Measurements from ENCODE around the gene AQR.
"Not testable (repeated sequence)": the region's sequence is repeated elsewhere in the genome, so short reads cannot be mapped to it uniquely, and the experiment has no call there.

The AQR gene

DNA sequence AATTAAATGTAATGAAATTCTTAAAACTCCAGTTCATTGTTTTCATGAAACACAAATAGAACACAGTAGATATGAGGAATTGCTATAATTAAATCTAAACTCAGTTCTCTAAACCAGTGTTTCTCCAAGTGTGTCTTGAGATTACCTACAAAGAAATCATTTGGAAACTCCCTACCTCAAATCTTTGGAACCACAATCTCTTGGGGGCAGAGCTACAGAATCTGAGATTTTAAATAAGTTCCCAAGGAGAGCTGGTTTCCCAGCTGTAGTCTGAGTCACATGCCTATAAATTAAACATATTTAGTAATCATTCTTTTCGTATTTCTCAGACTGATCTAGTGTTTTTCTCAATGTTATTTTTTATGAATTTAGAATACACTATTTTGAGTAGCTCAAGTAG is 157.2 kb downstream of the AQR start:
- no peak for DNase-seq

DNA sequence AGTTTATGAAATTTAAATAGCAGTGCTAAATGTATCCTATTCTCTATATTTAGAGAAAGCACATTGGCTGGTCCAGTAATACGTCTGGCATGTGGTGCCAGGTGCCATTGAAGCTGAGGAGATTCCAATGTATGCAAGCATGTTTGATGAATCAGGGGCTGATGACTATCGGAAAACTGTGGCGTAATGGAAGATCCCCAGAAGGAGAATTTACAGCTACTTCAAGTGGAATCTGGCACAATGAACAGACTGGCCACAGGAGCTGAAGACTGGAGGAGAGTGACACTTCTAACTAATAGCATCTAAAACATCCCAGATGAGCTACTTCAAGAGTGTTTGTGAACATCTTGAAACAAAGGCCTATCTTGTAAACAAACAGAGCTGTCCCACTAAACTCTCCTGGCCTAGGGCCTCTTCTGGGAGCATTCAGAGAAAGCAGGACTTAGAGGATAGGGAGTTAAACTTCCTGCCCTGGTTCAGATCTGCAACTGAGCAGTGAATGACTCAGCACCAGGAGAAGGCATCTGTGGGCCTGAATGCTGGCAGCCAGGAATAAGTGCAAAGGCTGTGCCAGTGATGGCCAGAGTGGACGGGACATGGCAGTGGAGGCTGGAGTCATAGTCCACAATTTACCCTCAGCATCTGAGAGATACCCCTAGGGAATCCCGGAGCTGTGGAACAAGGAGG is 159.0 kb downstream of the AQR start:
- DNase-seq = no peak

DNA sequence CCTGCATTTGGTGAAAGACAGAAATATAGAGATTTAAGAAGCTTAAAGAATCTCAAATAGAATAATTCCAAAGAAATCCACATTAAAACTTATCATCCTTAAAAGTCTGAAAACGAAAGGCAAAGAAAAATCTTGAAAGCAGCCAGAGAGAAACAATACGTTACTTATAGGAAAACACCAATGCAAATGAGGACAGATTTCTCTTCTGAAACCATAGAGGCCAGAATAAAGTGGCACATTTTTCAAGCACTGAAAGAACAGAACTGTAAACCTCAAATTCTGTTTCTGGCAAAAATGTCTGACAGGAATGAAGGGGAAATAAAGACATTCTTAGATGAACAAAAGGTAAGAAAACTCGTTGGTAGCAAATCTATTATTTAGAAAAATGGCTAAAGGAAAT is 160.4 kb downstream of the AQR start:
- no peak for DNase-seq

DNA sequence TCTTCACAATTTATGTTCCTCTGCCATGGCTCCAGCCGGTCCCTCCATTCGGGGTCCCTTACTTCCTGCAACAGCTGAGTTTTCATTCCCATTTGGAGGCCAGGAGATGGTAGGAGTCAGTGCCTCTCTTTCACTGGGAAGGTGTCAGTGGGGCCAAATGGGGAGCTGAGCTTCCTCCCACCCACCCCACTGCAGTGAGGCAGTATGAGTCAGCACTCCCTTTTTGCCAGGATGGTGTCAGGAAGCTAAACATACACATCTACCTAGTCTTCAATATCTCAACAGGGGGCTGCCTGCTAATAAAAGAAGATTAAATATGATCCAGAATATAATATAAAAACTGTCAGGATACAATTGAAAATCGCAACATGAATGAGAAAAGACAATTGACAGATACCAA is 161.5 kb downstream of the AQR start:
- DNase-seq = peak; percentile 13

DNA sequence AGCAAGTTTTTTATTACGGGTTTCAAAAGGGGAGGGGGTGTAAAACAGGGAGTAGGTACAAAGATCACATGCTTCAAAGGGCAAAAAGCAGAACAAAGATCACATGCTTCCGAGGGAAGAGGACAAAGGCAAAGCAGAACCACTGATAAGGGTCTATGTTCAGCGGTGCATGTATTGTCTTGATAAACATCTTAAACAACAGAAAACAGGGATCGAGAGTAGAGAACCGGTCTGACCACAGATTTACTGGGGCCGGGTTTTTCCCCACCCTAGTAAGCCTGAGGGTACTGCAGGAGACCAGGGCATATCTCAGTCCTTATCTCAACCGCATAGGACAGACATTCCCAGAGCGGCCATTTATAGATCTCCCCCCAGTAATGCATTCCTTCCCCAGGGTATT is 162.3 kb downstream of the AQR start:
- not testable (repeated sequence) for DNase-seq

DNA sequence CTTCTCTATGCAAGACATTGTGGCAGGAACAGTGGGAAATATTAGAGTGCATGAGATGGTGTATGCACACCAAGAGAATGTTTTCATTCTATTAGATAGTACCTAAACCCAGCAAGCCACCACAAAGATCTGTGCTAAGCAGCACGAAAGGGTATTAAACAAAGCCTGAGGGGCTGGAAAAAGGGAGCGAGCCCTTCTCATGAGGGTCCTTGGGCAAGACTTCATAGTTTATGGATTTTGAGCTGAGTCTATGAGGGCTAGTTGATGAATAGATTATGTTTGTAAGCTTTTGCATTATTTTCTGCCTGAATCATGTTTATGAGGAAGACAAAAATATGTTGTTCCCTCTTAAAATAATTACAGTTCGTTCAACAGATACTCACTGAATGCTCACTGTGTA is 164.8 kb downstream of the AQR start:
- DNase-seq = peak; percentile 21

DNA sequence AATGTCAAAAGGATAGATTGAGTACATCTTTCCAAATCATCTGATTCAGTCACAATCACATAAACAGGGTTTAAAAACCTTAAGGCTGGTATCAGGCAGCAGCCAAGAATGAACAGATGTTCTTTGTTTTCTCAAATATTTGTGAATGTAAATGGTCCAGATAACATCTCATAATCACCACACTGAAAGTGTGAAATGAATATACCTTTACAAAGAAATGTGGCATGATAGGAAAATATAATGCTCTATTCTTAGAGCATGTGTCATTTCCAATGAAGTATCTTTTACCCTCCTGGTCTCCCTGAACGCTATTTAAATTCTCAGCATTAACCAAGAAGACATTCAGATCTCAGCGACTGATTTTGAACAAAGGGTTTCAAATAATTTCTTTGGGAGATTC is 165.4 kb downstream of the AQR start:
- DNase-seq = peak; percentile 86

DNA sequence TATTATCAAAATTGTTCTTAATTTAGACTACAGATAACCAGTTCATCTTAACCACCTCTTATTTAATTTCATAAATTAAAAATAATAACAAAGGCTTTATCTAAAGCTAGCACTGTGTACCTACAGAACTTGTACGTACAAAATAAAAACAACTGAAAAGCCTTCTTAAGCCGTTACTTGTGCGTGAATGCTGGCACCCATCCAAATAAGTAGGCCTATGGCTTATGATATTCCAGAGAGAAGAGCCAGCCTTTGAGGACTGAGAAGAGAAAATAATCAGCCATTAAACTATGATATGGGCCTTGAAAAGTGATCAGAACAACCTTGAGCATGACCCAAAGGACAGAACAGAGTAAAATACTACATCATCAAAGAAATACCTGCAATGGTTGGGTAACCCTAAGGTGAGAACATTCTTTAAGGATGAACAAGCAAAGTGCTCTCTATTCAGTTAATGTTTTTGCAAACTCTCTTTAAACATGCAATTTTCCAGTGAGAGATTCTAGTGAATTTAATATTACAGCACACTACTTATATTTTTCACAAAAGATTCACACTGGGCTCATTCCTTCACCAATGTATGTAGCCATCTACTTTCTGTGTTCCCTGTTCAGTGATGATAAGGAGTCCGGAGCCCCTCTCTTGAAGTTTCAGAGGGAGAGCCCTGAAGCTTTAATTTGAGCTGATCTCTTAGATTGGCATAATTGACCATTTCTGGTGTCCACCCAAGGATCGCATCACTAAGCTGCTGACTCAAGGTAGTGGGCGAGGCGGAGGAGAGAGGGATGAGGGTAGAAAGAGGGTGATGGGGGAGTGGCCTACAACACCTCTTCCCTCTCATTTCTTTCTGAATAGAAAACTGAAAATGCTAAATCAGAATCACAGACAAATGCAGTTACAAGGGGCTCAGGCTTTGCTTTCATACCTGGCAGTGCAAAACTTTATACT is 166.5 kb downstream of the AQR start:
- DNase-seq = peak; percentile 35

DNA sequence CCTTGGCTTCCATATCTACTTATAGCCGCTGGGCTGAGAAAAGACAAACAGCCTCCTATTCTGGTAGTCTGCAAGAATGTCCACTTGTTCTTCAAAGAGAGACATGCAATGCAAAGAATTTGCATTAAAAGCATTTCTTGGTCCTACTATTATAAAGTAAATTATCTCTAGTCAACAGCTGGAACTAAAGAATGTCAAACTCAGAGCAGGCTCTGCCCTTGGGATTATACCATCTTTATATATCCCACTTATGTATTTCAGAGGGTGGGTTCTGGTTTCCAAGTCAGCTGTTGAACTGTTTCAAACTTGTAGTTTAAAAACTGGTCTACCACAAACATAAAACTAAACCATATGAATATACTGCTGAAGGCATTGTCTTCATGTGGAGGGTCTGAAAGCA is 167.2 kb downstream of the AQR start:
- no peak for DNase-seq
